ENCODE measurements around the gene C11orf68. TPM values are rescaled to one million over a fixed set of nuclear protein-coding genes. Genes with fewer than 3 reads are reported as not detected.

C11orf68 gene
- total and polyA plus RNA-seq, 2 of the 8 experiments (the other 6 are each of a cell fraction or from before 2014, with no cell fraction given) = 24.0 to 51.2 TPM

DNA sequence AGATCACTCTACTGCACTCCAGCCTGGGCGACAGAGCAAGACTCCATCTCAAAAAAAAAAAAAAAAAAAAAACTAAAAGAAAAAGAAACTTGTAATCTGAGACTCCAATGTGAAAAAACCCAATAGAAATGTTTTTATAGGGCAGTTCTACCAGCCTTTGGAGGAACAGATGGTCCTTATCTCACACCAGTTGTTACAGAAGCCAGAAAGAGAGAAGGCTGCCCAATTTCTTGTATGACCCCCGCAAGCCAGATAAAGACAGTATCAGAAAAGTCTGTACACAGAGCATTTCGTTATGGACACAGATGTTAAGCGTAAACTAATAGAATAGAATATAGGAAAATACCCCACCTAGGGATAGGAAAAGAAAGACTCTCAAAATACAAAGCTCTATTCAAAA, 15.2 kb upstream of the C11orf68 start:
- FAIRE-seq (no peak), DNase-seq (ENCODE audit: low read depth in 1 of 2, low spot score in 2 of 2) (no peak)
- H4K8ac ChIP-seq (ENCODE audit: extremely low read depth, insufficient read depth, low read length) = no peak overlapping the region
- H2BK120ac ChIP-seq (replicated peaks; ENCODE audit: low read depth, low read length) = no peak overlapping the region
- no peaks in the 10 kb centered on the region for H4K20me1 ChIP-seq (replicated peaks in 1 of 2; ENCODE audit: control insufficient read depth in 1 of 2, insufficient read depth in 2 of 2, low read length in 2 of 2)
- no peaks in the 10 kb centered on the region for H3K79me2 ChIP-seq (ENCODE audit: control insufficient read depth in 1 of 2, insufficient read depth in 2 of 2, low read length in 2 of 2)
- H4K91ac ChIP-seq (replicated peaks; ENCODE audit: insufficient read length, low read length) = no peak overlapping the region
- no peak overlapping the region for H2AFZ ChIP-seq (ENCODE audit: low read length)
- no peak overlapping the region for H4K5ac ChIP-seq (ENCODE audit: insufficient read length, low read depth, low read length)
- no peaks in the 10 kb centered on the region for H3K9me3 ChIP-seq (ENCODE audit: insufficient read depth in 2 of 2, low read depth in 1 of 2, low read length in 1 of 2)
- ChIA-PET CTCF (ENCODE audit: partially characterized antibody) (interaction anchor here (1.2 kb wide), 1 partner anchor 134 kb away, joined by 3 read pairs; no protein-coding TSS in a partner anchor), POLR2A (ENCODE audit: partially characterized antibody) (no interaction called here)
- no peak overlapping the region for H3K23ac ChIP-seq (ENCODE audit: insufficient read length)
- no peak overlapping the region for H3K56ac ChIP-seq (replicated peaks; ENCODE audit: insufficient read length, low read depth, low read length)
- H3K18ac ChIP-seq (ENCODE audit: extremely low read depth, low read length) = no peak overlapping the region
- H3K14ac ChIP-seq (ENCODE audit: insufficient read length) = no peak overlapping the region
- H3K4me3 ChIP-seq (ENCODE audit: extremely low read depth in 1 of 4, insufficient read depth in 2 of 4, low read depth in 3 of 4, low read length in 4 of 4) = no peak overlapping the region
- H2BK20ac ChIP-seq (ENCODE audit: low read length) = no peak overlapping the region
- H2BK5ac ChIP-seq (ENCODE audit: low read depth, low read length) = no peak overlapping the region
- H3K79me1 ChIP-seq (ENCODE audit: low read depth, low read length) = no peaks in the 10 kb centered on the region
- no peak overlapping the region for H2AK5ac ChIP-seq (ENCODE audit: low read depth, low read length)
- peaks cover 0 to 4% (median 3%) of the 10 kb centered on the region in 4 experiments; a peak in 4 of 7 replicates for H3K4me1 ChIP-seq (replicated peaks in 1 of 4; ENCODE audit: control insufficient read depth in 3 of 4, insufficient read depth in 4 of 4, low read length in 3 of 4)
- no peaks in the 10 kb centered on the region for H3K36me3 ChIP-seq (ENCODE audit: control insufficient read depth in 2 of 4, insufficient read depth in 4 of 4, low read length in 3 of 4)
- 95% methylated on average over 3 of the region's 4 CpGs; no CpG with 5 or more reads in 1 of the 2 experiments for WGBS, 2 experiments (ENCODE audit: extremely low coverage in 1 of 2, insufficient coverage in 1 of 2, insufficient read length in 1 of 2, insufficient replicate concordance in 2 of 2, low coverage in 1 of 2, low lambda C conversion rate in 2 of 2, missing lambda C conversion rate in 1 of 2)
- H3K27me3 ChIP-seq (replicated peaks in 1 of 4; ENCODE audit: control insufficient read depth in 3 of 4, extremely low read depth in 1 of 4, insufficient read depth in 3 of 4, low read length in 3 of 4) = no peaks in the 10 kb centered on the region
- H3K9ac ChIP-seq (replicated peaks in 1 of 4; ENCODE audit: extremely low read depth in 1 of 4, low read depth in 3 of 4, low read length in 3 of 4) = no peak overlapping the region
- no peak overlapping the region for H2BK15ac ChIP-seq (ENCODE audit: low read length)
- no peak overlapping the region for H3K4me2 ChIP-seq (ENCODE audit: insufficient read depth in 1 of 2, low read depth in 2 of 2, low read length in 2 of 2)
- no peaks in the 10 kb centered on the region for H3K23me2 ChIP-seq (ENCODE audit: low read depth, low read length)
- H3K27ac ChIP-seq (ENCODE audit: low read depth, low read length) = no peak overlapping the region
- no peak overlapping the region for H2BK12ac ChIP-seq (ENCODE audit: low read depth, low read length)
- no peak overlapping the region for H3K4ac ChIP-seq (replicated peaks; ENCODE audit: insufficient read length, low read depth, low read length)
- TF ChIP-seq FOSL1 (IDR thresholded peaks at IDR 0.05; ENCODE audit: insufficient read depth, low read depth, low read length) (no peak), NANOG (IDR thresholded peaks at IDR 0.05; ENCODE audit: insufficient read depth, low read depth, low read length, poor library complexity, severe bottlenecking) (no peak), CBX8 (IDR thresholded peaks at IDR 0.05; ENCODE audit: borderline replicate concordance, low read depth, low read length) (no peak), CEBPB (IDR thresholded peaks at IDR 0.05; ENCODE audit: low read depth, low read length) (no peak), CHD1 (IDR thresholded peaks at IDR 0.05; ENCODE audit: low read depth, low read length) (no peak), POLR2AphosphoS5 (IDR thresholded peaks at IDR 0.05; ENCODE audit: low read depth, low read length) (no peak), BRCA1 (IDR thresholded peaks at IDR 0.05; ENCODE audit: low read depth, low read length) (no peak), TBP (IDR thresholded peaks at IDR 0.05; ENCODE audit: low read depth, low read length) (no peak), GABPA (IDR thresholded peaks at IDR 0.05; ENCODE audit: borderline replicate concordance, insufficient read depth, low read length) (no peak), SUZ12 (IDR thresholded peaks at IDR 0.05; ENCODE audit: low read length) (no peak), EP300 (IDR thresholded peaks at IDR 0.05; ENCODE audit: borderline replicate concordance in 1 of 2, low read depth in 2 of 2, low read length in 2 of 2) (no peak), JUN (IDR thresholded peaks at IDR 0.05; ENCODE audit: low read depth, low read length) (no peak), YY1 (IDR thresholded peaks at IDR 0.05; ENCODE audit: low read depth, low read length) (no peak), SIRT6 (IDR thresholded peaks at IDR 0.05; ENCODE audit: low read length) (no peak)
- TF ChIP-seq, protein P1, sequence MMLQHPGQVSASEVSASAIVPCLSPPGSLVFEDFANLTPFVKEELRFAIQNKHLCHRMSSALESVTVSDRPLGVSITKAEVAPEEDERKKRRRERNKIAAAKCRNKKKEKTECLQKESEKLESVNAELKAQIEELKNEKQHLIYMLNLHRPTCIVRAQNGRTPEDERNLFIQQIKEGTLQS (IDR thresholded peaks at IDR 0.05; ENCODE audit: insufficient read depth, low read depth, low read length) = no peak
